ENCODE data around the gene ZSCAN23.

DNA sequence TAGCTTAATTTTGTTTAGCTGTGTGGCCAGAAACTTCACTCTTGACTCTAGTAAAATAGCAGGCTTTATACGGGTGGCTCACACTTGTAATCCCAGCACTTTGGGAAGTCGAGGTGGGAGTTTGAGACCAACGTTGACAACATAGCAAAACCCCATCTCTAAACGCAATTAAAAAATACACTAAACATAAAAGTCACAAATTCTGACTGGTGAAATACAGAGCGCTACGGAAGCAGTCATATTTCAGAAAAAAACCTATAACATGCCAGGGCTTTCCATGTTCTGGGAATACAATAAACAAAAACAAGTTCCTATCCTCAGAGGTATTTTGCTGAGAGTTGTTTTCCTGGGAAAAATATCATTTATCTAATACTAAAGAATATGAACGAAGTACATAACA lies 24.8 kb upstream of the ZSCAN23 start:
- TF ChIP-seq, protein P1, sequence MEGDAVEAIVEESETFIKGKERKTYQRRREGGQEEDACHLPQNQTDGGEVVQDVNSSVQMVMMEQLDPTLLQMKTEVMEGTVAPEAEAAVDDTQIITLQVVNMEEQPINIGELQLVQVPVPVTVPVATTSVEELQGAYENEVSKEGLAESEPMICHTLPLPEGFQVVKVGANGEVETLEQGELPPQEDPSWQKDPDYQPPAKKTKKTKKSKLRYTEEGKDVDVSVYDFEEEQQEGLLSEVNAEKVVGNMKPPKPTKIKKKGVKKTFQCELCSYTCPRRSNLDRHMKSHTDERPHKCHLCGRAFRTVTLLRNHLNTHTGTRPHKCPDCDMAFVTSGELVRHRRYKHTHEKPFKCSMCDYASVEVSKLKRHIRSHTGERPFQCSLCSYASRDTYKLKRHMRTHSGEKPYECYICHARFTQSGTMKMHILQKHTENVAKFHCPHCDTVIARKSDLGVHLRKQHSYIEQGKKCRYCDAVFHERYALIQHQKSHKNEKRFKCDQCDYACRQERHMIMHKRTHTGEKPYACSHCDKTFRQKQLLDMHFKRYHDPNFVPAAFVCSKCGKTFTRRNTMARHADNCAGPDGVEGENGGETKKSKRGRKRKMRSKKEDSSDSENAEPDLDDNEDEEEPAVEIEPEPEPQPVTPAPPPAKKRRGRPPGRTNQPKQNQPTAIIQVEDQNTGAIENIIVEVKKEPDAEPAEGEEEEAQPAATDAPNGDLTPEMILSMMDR (IDR thresholded peaks at IDR 0.05): no peak
- no peak for TF ChIP-seq POLR2A (IDR thresholded peaks at IDR 0.05)

Measured in prostate gland (tissue), 2 donors.